ENCODE measurements around the gene CD40.

Gene CD40

GRCh38 chr20:46178891-46179290, 60.8 kb downstream of the CD40 start:
- TF ChIP-seq EGR1 (IDR thresholded peaks at IDR 0.05) (no peak), RAD21 (IDR thresholded peaks at IDR 0.05; ENCODE audit: low read depth) (no peak), TEAD4 (IDR thresholded peaks at IDR 0.05) (no peak), TCF12 (IDR thresholded peaks at IDR 0.05; ENCODE audit: low read depth) (no peak), TAF1 (IDR thresholded peaks at IDR 0.05; ENCODE audit: low read depth) (no peak), FOXM1 (IDR thresholded peaks at IDR 0.05; ENCODE audit: borderline replicate concordance, low read depth) (no peak), ZBTB7A (IDR thresholded peaks at IDR 0.05; ENCODE audit: low read depth) (no peak), YY1 (IDR thresholded peaks at IDR 0.05; ENCODE audit: low read depth) (no peak), CEBPB (IDR thresholded peaks at IDR 0.05) (no peak), EP300 (IDR thresholded peaks at IDR 0.05; ENCODE audit: borderline replicate concordance) (no peak), NFIC (IDR thresholded peaks at IDR 0.05) (no peak)
- TF ChIP-seq, protein P1, sequence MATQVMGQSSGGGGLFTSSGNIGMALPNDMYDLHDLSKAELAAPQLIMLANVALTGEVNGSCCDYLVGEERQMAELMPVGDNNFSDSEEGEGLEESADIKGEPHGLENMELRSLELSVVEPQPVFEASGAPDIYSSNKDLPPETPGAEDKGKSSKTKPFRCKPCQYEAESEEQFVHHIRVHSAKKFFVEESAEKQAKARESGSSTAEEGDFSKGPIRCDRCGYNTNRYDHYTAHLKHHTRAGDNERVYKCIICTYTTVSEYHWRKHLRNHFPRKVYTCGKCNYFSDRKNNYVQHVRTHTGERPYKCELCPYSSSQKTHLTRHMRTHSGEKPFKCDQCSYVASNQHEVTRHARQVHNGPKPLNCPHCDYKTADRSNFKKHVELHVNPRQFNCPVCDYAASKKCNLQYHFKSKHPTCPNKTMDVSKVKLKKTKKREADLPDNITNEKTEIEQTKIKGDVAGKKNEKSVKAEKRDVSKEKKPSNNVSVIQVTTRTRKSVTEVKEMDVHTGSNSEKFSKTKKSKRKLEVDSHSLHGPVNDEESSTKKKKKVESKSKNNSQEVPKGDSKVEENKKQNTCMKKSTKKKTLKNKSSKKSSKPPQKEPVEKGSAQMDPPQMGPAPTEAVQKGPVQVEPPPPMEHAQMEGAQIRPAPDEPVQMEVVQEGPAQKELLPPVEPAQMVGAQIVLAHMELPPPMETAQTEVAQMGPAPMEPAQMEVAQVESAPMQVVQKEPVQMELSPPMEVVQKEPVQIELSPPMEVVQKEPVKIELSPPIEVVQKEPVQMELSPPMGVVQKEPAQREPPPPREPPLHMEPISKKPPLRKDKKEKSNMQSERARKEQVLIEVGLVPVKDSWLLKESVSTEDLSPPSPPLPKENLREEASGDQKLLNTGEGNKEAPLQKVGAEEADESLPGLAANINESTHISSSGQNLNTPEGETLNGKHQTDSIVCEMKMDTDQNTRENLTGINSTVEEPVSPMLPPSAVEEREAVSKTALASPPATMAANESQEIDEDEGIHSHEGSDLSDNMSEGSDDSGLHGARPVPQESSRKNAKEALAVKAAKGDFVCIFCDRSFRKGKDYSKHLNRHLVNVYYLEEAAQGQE (IDR thresholded peaks at IDR 0.05; ENCODE audit: low read depth) = no peak
- TF ChIP-seq, protein P2, sequence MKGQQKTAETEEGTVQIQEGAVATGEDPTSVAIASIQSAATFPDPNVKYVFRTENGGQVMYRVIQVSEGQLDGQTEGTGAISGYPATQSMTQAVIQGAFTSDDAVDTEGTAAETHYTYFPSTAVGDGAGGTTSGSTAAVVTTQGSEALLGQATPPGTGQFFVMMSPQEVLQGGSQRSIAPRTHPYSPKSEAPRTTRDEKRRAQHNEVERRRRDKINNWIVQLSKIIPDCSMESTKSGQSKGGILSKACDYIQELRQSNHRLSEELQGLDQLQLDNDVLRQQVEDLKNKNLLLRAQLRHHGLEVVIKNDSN (IDR thresholded peaks at IDR 0.05) = no peak
- TF ChIP-seq, protein P3, sequence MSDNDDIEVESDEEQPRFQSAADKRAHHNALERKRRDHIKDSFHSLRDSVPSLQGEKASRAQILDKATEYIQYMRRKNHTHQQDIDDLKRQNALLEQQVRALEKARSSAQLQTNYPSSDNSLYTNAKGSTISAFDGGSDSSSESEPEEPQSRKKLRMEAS (IDR thresholded peaks at IDR 0.05) = no peak

Measured in Ishikawa (cell line).